ENCODE results near the gene CHPF.

The CHPF gene

DNA sequence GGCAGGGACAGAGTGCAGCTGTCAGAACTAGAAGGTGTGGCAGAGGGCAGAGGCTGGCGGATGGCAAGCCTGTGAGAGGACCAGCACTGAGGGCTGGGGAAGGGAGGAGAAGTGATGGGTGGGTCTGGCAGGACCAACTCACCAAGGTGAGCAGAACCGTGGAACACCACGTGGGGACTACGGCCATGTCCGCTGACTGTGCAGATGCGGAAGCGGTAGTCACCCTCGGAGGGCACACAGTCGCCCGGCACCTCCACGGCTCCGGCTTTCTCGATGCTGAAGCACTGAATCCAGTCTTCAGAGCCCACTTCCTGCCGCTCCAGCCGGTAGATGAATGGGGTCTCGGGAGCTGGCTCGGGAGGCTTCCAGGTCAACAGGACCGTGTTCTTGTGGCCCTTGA lies 23.5 kb upstream of the CHPF start:
- DNase-seq (ENCODE audit: low read depth), result no peak

DNA sequence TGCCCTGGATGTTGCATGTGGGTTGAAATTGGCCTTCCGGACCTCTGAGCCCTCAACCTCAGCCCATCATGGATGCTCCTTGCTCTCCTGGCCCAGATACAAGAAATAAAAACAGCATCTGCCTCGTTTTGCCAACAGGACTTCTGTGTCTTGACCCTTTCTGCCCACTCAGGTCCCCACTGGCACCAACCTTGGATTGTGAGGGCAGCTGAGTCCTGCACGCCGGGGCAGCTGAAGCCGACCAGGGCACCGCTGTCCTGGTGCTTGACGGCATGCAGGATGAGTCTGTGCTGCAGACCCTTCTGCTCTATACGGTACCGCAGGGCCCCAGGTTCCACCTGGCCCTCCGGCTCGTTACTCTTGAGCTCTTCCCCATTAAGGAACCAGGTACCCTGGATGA lies 23.0 kb upstream of the CHPF start:
- no peak for DNase-seq (ENCODE audit: low read depth)

- DNase-seq (ENCODE audit: low read depth), result no peak
Observed at GRCh38 chr2:219565130-219566080, 21.8 kb upstream of the CHPF start.

- DNase-seq (ENCODE audit: low read depth), result no peak
Observed at GRCh38 chr2:219563271-219563928, 19.8 kb upstream of the CHPF start.

GRCh38 chr2:219562049-219563020 lies 18.7 kb upstream of the CHPF start:
- no peak for DNase-seq (ENCODE audit: low read depth)

- no peak for DNase-seq (ENCODE audit: low read depth)
Observed at GRCh38 chr2:219561179-219562048, 17.8 kb upstream of the CHPF start.

- no peak for DNase-seq (ENCODE audit: low read depth)
Observed at GRCh38 chr2:219560893-219561178, 17.2 kb upstream of the CHPF start.

DNA sequence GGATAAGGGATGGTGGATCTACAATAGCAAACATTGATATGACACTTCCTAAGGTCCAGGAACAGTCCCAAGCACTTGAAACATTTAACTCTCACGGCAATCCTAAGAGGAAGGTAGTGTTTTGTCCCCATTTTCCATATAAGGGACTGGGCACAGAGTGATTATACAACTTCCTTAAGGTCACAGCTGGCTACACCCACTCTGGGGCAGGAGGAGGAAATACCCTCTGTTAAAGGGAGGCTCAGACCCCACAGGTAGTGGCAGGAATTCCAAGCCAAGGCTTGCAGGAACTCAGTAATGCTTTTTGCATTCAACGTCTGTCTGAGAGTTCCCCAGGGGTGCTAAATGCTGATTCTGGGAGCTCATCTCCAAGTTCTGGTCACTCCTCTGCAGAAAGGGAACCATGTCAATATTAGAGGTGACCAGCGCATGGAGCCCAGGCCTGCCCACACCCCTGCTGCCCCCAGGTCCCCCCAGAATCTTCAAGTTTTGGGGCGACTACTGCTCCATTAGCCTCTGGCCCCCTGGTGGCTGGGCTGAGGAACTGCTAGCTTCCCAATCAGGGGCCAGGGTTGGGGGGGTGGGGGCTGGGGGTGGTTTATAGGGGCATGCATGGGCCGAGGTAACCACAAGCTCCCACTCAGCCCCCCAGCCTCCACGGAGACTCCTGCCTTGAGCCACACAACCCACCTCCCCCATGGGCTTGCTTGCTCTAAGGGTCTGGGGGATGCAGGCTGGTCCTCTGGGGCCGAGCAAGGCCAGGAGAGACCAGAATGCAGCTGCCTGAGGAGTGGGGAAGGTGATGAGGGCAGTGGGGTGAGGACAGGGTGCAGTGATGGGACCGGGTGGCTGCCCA lies 16.7 kb upstream of the CHPF start:
- no peak for DNase-seq (ENCODE audit: low read depth)

- no peak for DNase-seq (ENCODE audit: low read depth)
Observed at GRCh38 chr2:219559156-219559915, 15.7 kb upstream of the CHPF start.

DNA sequence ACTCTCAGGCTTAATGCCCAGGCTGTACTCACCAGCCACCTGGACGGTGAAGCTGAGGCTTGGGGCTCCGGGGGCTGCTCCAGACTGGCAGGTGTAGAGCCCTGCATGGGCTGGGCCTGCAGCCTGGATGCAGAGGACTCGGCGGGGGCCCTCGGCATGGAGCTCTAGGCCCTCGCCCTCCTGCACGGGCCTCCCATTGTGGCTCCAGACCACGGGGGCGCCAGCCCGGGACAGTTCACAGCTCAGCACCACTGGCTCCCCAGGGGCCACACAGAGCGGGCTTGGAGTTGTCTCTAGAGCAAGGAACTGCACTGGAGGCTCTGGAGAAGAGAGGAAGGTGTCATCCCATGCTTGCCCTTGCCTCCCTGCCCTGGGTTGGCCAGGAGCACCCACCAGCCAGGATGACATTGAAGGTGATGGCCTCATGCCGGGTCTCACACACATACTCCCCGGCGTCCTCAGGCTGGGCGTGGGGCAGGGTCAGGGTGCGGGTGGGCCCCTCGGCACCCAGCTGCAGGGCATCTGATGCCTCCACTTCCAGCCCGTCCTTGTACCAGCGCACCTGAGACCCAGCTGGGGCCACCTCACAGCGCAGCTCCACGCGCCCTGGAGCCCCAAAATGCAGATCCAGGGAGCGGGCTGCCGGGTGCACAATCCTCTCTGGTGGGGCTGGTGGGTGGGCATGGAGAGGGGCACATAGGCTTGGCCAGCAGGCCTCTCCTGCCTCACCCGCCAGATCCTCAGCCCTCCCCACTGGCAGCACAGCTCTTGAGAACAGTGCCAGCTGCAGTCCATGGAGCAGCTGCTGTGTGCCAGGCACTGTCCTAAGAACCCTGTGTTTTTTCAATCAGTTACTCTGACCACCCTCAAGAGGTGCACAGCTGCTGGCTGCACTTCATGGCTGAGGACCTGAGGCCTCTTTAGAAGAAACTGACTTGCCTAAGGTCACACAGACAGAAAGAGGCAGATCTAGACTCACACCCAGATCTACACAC lies 14.5 kb upstream of the CHPF start:
- no peak for DNase-seq (ENCODE audit: low read depth)

GRCh38 chr2:219557320-219557719 lies 13.7 kb upstream of the CHPF start:
- DNase-seq (ENCODE audit: low read depth), result no peak

GRCh38 chr2:219556413-219556812 lies 12.8 kb upstream of the CHPF start:
- no peak for DNase-seq (ENCODE audit: low read depth)

DNA sequence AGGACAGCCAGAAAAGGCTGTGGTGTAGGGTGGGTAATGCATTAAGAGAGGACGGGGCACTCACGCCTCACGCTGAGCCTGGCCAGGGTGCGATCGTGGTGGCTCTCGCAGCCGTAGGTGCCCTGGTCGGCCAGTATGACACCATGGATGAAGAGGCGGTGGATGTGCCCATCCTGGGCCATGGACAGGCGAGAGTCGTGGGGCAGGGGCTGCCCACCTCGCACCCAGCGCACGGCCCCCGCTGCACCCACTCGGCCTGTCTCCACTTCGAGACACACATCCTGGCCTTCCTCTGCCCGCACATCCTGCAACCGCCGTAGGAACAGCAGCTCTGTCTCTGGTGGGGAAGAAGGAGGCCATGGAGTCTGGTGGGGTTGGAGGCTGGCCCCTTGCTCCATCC lies 12.3 kb upstream of the CHPF start:
- DNase-seq (ENCODE audit: low read depth), result no peak

- no peak for DNase-seq (ENCODE audit: low read depth)
Observed at GRCh38 chr2:219554350-219554749, 10.7 kb upstream of the CHPF start.

DNA sequence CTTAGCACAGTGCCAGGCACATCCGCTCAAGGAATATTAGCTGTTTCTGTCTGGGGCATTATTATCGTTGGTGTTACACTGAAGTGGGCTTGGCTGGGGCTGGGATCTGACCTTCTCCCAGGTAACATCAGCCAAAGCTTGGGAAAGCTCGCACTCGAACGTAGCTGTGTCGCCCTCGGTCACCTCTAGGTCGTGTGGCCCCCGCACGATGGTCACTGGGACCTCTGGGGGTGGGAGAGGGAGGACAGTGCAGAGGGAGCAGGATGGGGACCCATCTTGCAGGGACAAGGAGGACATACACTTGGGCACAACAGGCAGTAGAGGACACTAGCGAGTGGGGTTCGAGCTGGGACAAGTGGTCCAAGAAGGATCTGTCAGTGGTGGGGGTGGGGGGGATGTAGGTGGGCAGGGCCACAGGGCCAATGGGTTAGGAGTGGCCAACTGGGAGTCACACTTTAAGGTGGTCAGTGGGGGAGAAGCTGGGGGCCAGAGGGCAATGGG lies 9.9 kb upstream of the CHPF start:
- no peak for DNase-seq (ENCODE audit: low read depth)

GRCh38 chr2:219553168-219553417 lies 9.5 kb upstream of the CHPF start:
- no peak for DNase-seq (ENCODE audit: low read depth)

DNA sequence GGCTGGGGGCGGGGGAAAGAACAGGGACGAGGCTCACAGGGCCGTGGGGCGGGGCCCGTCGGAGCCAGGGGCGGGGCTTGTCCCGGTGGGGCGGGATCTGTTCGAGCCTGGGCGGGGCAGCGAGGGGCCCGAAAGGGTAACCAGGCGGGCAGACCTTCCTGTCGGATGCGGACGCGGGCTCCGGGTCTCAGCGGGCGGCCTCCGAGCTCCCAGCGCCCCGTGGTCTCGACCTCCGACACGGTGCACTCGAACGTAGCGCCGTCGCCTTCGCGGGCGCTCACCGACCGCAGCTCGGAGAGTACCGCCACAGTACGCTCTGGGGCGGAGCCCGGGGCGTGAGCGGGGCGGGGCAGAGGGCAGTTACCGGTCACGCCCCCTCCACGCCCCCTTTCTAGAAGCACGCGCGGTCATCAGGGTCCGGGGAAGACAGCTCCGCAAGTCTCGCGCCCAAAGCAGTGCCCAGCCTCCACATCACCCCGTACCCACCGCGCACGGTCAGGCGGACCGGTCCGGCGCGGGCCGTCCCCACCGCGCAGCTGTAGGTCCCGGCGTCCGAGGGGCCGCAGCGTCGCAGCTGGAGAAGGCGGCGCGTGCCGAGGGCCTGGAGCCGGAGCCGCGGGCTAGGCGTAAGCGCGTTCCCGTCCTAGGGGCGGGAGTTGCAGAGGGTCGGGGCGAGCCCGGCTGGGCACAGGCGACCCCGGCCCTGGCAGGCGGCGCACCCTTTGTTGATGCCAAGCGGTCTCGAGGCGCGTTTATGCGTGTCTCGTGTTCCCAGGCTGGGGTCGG lies 9.0 kb upstream of the CHPF start:
- DNase-seq (ENCODE audit: low read depth), result peak; percentile 51

Data from GM04504 (cell line).